Bronchial epithelial cell (primary cell): Measurements from ENCODE around the gene CLSTN2. TPM values are rescaled to one million over a fixed set of nuclear protein-coding genes. Genes with fewer than 3 reads are reported as not detected.
A peak's percentile ranks its signal among the peaks of the same experiment; 100 is the strongest.

Source experiments
- DNase-seq: peaks from one replicate; pipeline ENCODE4 v3.0.0-alpha.2; 2010; ENCODE audit warnings: low read depth
- FAIRE-seq: peaks from 2 replicates; lab custom pipeline; 2011; peaks lifted over from hg19 to GRCh38; lab: Jason Lieb, UNC
- H3K27me3 ChIP-seq: 2 replicates; pipeline ENCODE4 v1.5.1; 2011; ENCODE audit warnings: low read length; ENCODE audit not compliant: control insufficient read depth, insufficient read depth
- H3K36me3 ChIP-seq: 2 replicates; pipeline ENCODE4 v1.5.1; 2011; ENCODE audit warnings: low read length; ENCODE audit not compliant: control insufficient read depth, insufficient read depth
- H3K4me3 ChIP-seq: 2 replicates; pipeline ENCODE4 v1.5.1; 2011; ENCODE audit warnings: mild to moderate bottlenecking, low read depth, low read length, control low read depth
- CTCF ChIP-seq: IDR thresholded peaks from 2 replicates; pipeline ENCODE4 v1.5.1; 2011; ENCODE audit warnings: mild to moderate bottlenecking, moderate library complexity, low read length, control low read depth, inconsistent platforms; ENCODE audit not compliant: insufficient read depth, severe bottlenecking
- total RNA-seq: library from RNA; depleted of rRNA; stranded (reverse); fragments of >200 nt; gene quantifications from 2 replicates; pipeline ENCODE4 v1.2.1, GENCODE V29; 2014

Gene CLSTN2
- total RNA-seq, 1 donor from 2014 or later: 0.26 TPM

- H3K4me3 ChIP-seq: no peak overlapping the region
- peak; percentile 40 for DNase-seq
- FAIRE-seq: no peak
- no peaks in the 10 kb centered on the region for H3K27me3 ChIP-seq
- no peaks in the 10 kb centered on the region for H3K36me3 ChIP-seq
- TF ChIP-seq CTCF: no peak
Measured at GRCh38 chr3:140541975-140542653, 607.1 kb downstream of the CLSTN2 start.

GRCh38 chr3:140545197-140545596 lies 610.2 kb downstream of the CLSTN2 start:
- H3K4me3 ChIP-seq: no peak overlapping the region
- no peak for TF ChIP-seq CTCF
- no peaks in the 10 kb centered on the region for H3K27me3 ChIP-seq
- FAIRE-seq: no peak
- H3K36me3 ChIP-seq: no peaks in the 10 kb centered on the region
- DNase-seq: no peak

- H3K4me3 ChIP-seq: no peak overlapping the region
- no peak for TF ChIP-seq CTCF
- H3K36me3 ChIP-seq: no peaks in the 10 kb centered on the region
- FAIRE-seq: no peak
- no peaks in the 10 kb centered on the region for H3K27me3 ChIP-seq
- DNase-seq: no peak
Measured at GRCh38 chr3:140545756-140546155, 610.8 kb downstream of the CLSTN2 start.

GRCh38 chr3:140546649-140547048 lies 611.7 kb downstream of the CLSTN2 start:
- no peaks in the 10 kb centered on the region for H3K27me3 ChIP-seq
- H3K36me3 ChIP-seq: no peaks in the 10 kb centered on the region
- no peak overlapping the region for H3K4me3 ChIP-seq
- TF ChIP-seq CTCF: no peak
- FAIRE-seq (no peak), DNase-seq (no peak)

- DNase-seq (no peak), FAIRE-seq (no peak)
- Histone ChIP-seq H3K27me3 (no peaks in the 10 kb centered on the region), H3K36me3 (no peaks in the 10 kb centered on the region), H3K4me3 (no peak overlapping the region)
- peak; percentile 9 for TF ChIP-seq CTCF
Measured at GRCh38 chr3:140552403-140552802, 617.4 kb downstream of the CLSTN2 start.

GRCh38 chr3:140552898-140553297 lies 617.9 kb downstream of the CLSTN2 start:
- peak; percentile 37 for DNase-seq

More at GRCh38 chr3:140552898-140553297, 617.9 kb downstream of the CLSTN2 start:
- no peak overlapping the region for H3K4me3 ChIP-seq
- no peaks in the 10 kb centered on the region for H3K27me3 ChIP-seq
- no peaks in the 10 kb centered on the region for H3K36me3 ChIP-seq
- no peak for TF ChIP-seq CTCF
- no peak for FAIRE-seq
